ENCODE data around the gene ZMPSTE24.

ZMPSTE24 gene

DNA sequence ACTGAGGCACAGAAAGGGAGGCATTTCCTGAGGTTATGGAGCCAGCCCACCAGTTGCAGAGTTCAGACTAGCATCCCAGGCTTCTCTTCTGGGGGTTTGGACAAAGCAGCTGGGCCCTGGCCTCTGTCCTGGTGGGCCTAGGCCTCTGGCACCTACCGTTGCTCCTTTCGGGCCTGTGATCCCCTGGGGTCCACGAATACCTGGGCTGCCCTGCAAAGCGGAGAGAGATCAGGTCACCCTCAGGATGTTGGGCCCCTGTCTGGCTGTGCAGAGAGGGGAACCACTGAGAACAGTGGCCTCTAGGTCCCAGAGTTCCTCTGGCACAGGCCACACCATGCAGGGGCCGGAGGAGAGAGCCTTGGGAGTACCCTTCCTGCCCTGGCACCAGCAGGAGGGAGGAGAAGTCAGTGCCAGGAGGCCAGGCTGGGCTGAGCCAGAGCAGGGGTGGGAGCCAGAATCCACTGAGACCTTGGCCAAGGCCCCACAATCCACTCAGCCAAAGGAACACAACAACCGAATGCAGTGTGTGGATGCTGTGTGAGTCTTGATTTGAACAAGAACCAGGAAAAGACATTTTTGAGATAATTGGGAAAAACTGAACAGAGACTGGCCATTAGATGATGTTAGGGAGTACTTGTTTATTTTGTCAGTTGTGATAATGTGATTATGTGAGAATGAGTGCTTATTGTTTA lies 50.1 kb downstream of the ZMPSTE24 start:
- no peak for TF ChIP-seq PAX5 (IDR thresholded peaks at IDR 0.05; ENCODE audit: insufficient read depth, low read length, severe bottlenecking)
- TF ChIP-seq POLR2A (IDR thresholded peaks at IDR 0.05; ENCODE audit: low read depth, low read length): no peak
- no peak for TF ChIP-seq TAF1 (IDR thresholded peaks at IDR 0.05; ENCODE audit: low read depth, low read length)
- TF ChIP-seq SPI1 (IDR thresholded peaks at IDR 0.05; ENCODE audit: low read depth, low read length): no peak
- TF ChIP-seq POU2F2 (IDR thresholded peaks at IDR 0.05; ENCODE audit: low read depth, low read length): no peak
- TF ChIP-seq POLR2AphosphoS5 (IDR thresholded peaks at IDR 0.05; ENCODE audit: low read depth, low read length): no peak
- FAIRE-seq: no peak

GRCh38 chr1:40309374-40310128 lies 51.5 kb downstream of the ZMPSTE24 start:
- TF ChIP-seq PAX5 (IDR thresholded peaks at IDR 0.05; ENCODE audit: insufficient read depth, low read length, severe bottlenecking) (no peak), POU2F2 (IDR thresholded peaks at IDR 0.05; ENCODE audit: low read depth, low read length) (no peak), POLR2AphosphoS5 (IDR thresholded peaks at IDR 0.05; ENCODE audit: low read depth, low read length) (no peak), SPI1 (IDR thresholded peaks at IDR 0.05; ENCODE audit: low read depth, low read length) (no peak), TAF1 (IDR thresholded peaks at IDR 0.05; ENCODE audit: low read depth, low read length) (no peak), POLR2A (IDR thresholded peaks at IDR 0.05; ENCODE audit: low read depth, low read length) (no peak)
- FAIRE-seq (peak; percentile 81), DNase-seq (ENCODE audit: insufficient read length, low spot score) (no peak)

More for the DNA sequence above, 50.1 kb downstream of the ZMPSTE24 start:
- DNase-seq (ENCODE audit: insufficient read length, low spot score): no peak

- FAIRE-seq (no peak), DNase-seq (ENCODE audit: insufficient read length, low spot score) (no peak)
- TF ChIP-seq PAX5 (IDR thresholded peaks at IDR 0.05; ENCODE audit: insufficient read depth, low read length, severe bottlenecking) (no peak), SPI1 (IDR thresholded peaks at IDR 0.05; ENCODE audit: low read depth, low read length) (no peak), POU2F2 (IDR thresholded peaks at IDR 0.05; ENCODE audit: low read depth, low read length) (no peak), POLR2AphosphoS5 (IDR thresholded peaks at IDR 0.05; ENCODE audit: low read depth, low read length) (no peak), POLR2A (IDR thresholded peaks at IDR 0.05; ENCODE audit: low read depth, low read length) (no peak), TAF1 (IDR thresholded peaks at IDR 0.05; ENCODE audit: low read depth, low read length) (no peak)
Measured at GRCh38 chr1:40310129-40310461, 52.1 kb downstream of the ZMPSTE24 start.

GRCh38 chr1:40310983-40311642 lies 53.1 kb downstream of the ZMPSTE24 start:
- DNase-seq (ENCODE audit: insufficient read length, low spot score): no peak
- TF ChIP-seq SPI1 (IDR thresholded peaks at IDR 0.05; ENCODE audit: low read depth, low read length): no peak
- FAIRE-seq: no peak

DNA sequence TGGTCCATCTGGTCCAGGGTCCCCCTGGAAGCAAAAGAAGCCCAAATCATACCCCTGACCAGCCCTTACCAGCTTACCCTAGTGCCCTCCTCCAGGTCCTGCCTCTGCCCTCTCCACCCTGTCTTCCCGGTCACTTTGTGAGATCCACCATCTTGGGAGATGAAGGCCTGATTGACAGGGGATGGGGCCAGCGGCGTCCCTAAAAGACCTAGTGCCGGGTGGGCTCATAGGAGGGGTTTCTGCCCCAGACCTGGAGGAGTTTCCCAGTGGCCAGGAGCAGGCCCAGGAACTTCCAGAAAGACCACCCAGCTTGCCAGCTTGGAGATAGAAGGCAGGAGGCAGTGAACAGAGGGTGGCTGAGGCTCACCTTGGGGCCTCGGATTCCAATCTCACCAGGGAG lies 53.7 kb downstream of the ZMPSTE24 start:
- no peak for TF ChIP-seq PAX5 (IDR thresholded peaks at IDR 0.05; ENCODE audit: insufficient read depth, low read length, severe bottlenecking)
- DNase-seq (ENCODE audit: insufficient read length, low spot score) (no peak), FAIRE-seq (no peak)

DNA sequence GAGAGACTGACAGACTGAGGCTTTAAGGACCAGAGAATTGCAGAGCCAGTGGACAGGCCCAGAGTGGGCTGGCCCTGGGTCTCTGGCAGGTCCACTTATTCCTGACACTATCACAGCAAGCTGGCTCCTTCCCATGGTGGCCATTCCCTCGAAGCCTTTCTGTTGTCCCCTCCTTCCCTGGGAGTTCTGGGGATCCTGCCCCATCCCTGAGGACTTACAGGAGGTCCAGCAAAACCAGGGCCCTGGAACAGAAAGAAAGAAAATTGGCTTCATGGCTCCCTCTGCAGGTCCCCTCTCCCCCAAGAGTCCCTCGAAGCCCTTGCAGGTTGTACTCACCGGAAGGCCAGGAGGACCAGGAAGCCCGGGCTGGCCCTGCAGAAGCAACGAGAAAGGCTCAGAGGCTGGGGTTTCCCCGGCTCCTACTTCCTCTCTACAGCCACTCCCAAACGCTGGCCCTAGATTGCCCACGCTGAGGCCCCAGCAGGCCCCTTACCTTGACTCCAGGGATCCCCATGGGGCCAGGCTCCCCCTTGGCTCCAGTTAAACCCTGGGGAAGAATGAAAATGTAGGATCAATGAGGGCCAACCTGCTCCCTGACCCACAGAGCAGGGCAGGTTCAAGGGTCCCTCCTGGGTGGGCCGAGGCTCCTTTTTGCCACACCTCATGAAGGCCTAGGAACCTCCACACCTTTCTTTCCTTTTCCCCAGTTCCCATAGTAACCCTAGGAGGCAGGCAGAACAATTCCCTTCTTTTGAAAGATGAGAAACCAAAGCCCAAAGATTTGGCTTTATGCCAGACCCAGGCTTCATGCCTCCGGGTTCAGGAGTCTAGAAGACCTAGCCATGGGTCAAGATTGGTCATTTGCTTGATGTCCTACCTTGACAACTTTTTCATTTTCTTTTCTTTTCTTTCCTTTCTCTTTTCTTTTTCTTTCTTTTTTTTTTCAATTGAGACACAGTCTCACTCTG lies 54.5 kb downstream of the ZMPSTE24 start:
- DNase-seq (ENCODE audit: insufficient read length, low spot score) (peak; percentile 78), FAIRE-seq (peak; percentile 86)
- no peak for TF ChIP-seq POU2F2 (IDR thresholded peaks at IDR 0.05; ENCODE audit: low read depth, low read length)
- TF ChIP-seq PAX5 (IDR thresholded peaks at IDR 0.05; ENCODE audit: insufficient read depth, low read length, severe bottlenecking): no peak
- 0 out of 2 replicates have a peak, but pooled peaks have one; percentile 27 for TF ChIP-seq POLR2A (IDR thresholded peaks at IDR 0.05; ENCODE audit: low read depth, low read length)
- TF ChIP-seq SPI1 (IDR thresholded peaks at IDR 0.05; ENCODE audit: low read depth, low read length): peak; percentile 93
- peak; percentile 45; the same call in 1 of the 2 replicates for TF ChIP-seq POLR2AphosphoS5 (IDR thresholded peaks at IDR 0.05; ENCODE audit: low read depth, low read length)
- TF ChIP-seq TAF1 (IDR thresholded peaks at IDR 0.05; ENCODE audit: low read depth, low read length): no peak

GRCh38 chr1:40313329-40313957 lies 55.4 kb downstream of the ZMPSTE24 start:
- DNase-seq (ENCODE audit: insufficient read length, low spot score) (no peak), FAIRE-seq (peak; percentile 80)
- TF ChIP-seq SPI1 (IDR thresholded peaks at IDR 0.05; ENCODE audit: low read depth, low read length): no peak
- TF ChIP-seq PAX5 (IDR thresholded peaks at IDR 0.05; ENCODE audit: insufficient read depth, low read length, severe bottlenecking): no peak
- TF ChIP-seq POLR2AphosphoS5 (IDR thresholded peaks at IDR 0.05; ENCODE audit: low read depth, low read length): no peak
- TF ChIP-seq POU2F2 (IDR thresholded peaks at IDR 0.05; ENCODE audit: low read depth, low read length): no peak
- TF ChIP-seq TAF1 (IDR thresholded peaks at IDR 0.05; ENCODE audit: low read depth, low read length): no peak
- no peak for TF ChIP-seq POLR2A (IDR thresholded peaks at IDR 0.05; ENCODE audit: low read depth, low read length)

- TF ChIP-seq TAF1 (IDR thresholded peaks at IDR 0.05; ENCODE audit: low read depth, low read length): no peak
- TF ChIP-seq POU2F2 (IDR thresholded peaks at IDR 0.05; ENCODE audit: low read depth, low read length): no peak
- TF ChIP-seq PAX5 (IDR thresholded peaks at IDR 0.05; ENCODE audit: insufficient read depth, low read length, severe bottlenecking): no peak
- TF ChIP-seq SPI1 (IDR thresholded peaks at IDR 0.05; ENCODE audit: low read depth, low read length): no peak
- no peak for TF ChIP-seq POLR2A (IDR thresholded peaks at IDR 0.05; ENCODE audit: low read depth, low read length)
- no peak for TF ChIP-seq POLR2AphosphoS5 (IDR thresholded peaks at IDR 0.05; ENCODE audit: low read depth, low read length)
- DNase-seq (ENCODE audit: insufficient read length, low spot score) (no peak), FAIRE-seq (peak; percentile 26)
Measured at GRCh38 chr1:40313958-40314720, 56.1 kb downstream of the ZMPSTE24 start.
